Small intestine (tissue), 7 donors: Measurements from ENCODE around the gene FAM24A. TPM values are rescaled to one million over a fixed set of nuclear protein-coding genes. Genes with fewer than 3 reads are reported as not detected.
"Not testable (repeated sequence)": the region's sequence is repeated elsewhere in the genome, so short reads cannot be mapped to it uniquely, and the experiment has no call there.

Experiments
- DNase-seq, 2 donors: peaks; one replicate each; pipeline versions ENCODE4 v3.0.0 to v3.0.0-alpha.2; 2013
- FAIRE-seq: peaks from 2 replicates; lab custom pipeline; 2012; peaks lifted over from hg19 to GRCh38; lab: Jason Lieb, UNC
- H3K27ac ChIP-seq, 3 donors: one replicate each; pipeline ENCODE4 v1.5.1; 2013; ENCODE audit warnings: low read length in 2 of 3, mild to moderate bottlenecking in 2 of 3, control low read depth in 1 of 3, inconsistent platforms in 1 of 3, low read depth in 1 of 3, moderate library complexity in 1 of 3
- H3K27me3 ChIP-seq, 3 donors: one replicate each; pipeline ENCODE4 v1.6.1; 2013; ENCODE audit warnings: low read length in 3 of 3, inconsistent platforms in 1 of 3; ENCODE audit not compliant: control insufficient read depth in 3 of 3, insufficient read depth in 3 of 3
- H3K36me3 ChIP-seq, 3 donors: one replicate each; pipeline ENCODE4 v1.6.1; 2013; ENCODE audit warnings: low read length in 3 of 3, inconsistent platforms in 1 of 3, low read depth in 1 of 3, mild to moderate bottlenecking in 1 of 3, moderate library complexity in 1 of 3; ENCODE audit not compliant: control insufficient read depth in 3 of 3, insufficient read depth in 2 of 3
- H3K4me1 ChIP-seq, 3 donors: one replicate each; pipeline ENCODE4 v1.6.1; 2013; ENCODE audit warnings: low read length in 2 of 3, inconsistent platforms in 1 of 3, low read depth in 1 of 3, mild to moderate bottlenecking in 1 of 3, moderate library complexity in 1 of 3; ENCODE audit not compliant: control insufficient read depth in 3 of 3, insufficient read depth in 2 of 3
- H3K4me3 ChIP-seq, 3 donors: one replicate each; pipeline ENCODE4 v1.5.1; 2013; ENCODE audit warnings: low read length in 3 of 3, control low read depth in 1 of 3, inconsistent platforms in 1 of 3, low read depth in 1 of 3, mild to moderate bottlenecking in 1 of 3, moderate library complexity in 1 of 3
- H3K9me3 ChIP-seq, 2 donors: one replicate each; pipeline ENCODE4 v1.6.1; 2013; ENCODE audit warnings: low read depth in 1 of 2, low read length in 1 of 2; ENCODE audit not compliant: control insufficient read depth in 2 of 2, insufficient read depth in 1 of 2
- WGBS, 3 donors: extraction: QIAGEN DNeasy Blood & Tissue Kit; methylation state at CpG; one replicate each; pipeline ENCODE4 v1.1.7; 2013; 5-methylcytosine and 5-hydroxymethylcytosine counted together
- polyA plus RNA-seq, 4 donors: library from polyadenylated mRNA; stranded (reverse) in 3 of 4; unstranded in 1 of 4; fragments of 200-250 nt in 3 of 4; fragments of 120-200 nt in 1 of 4; gene quantifications; one replicate each; pipeline versions ENCODE4 v1.2.1 to v1.2.3, GENCODE V29; 2013
- donor health status: healthy with polysubstance abuse.
- donor health status: control.
- donor health status: control.
- donor health status: Bipolar disorder and iron deficiency.
- donor health status: healthy.

Gene FAM24A
- polyA plus RNA-seq, 4 donors, result not detected

GRCh38 chr10:122903861-122904260 is 6.5 kb upstream of the FAM24A start:
- not testable (repeated sequence) for H3K27me3 ChIP-seq, H3K4me1 ChIP-seq, H3K36me3 ChIP-seq, H3K4me3 ChIP-seq, H3K27ac ChIP-seq, H3K9me3 ChIP-seq, DNase-seq, FAIRE-seq
- WGBS, 3 donors, result 78 to 80% (median 78%) methylated on average over 4 of the region's 4 CpGs

GRCh38 chr10:122911889-122912484 is 1.6 kb downstream of the FAM24A start:
- WGBS, 3 donors, result 21 to 33% (median 31%) methylated on average over 5 of the region's 5 CpGs
- Histone ChIP-seq H3K4me3 (no peak overlapping the region), H3K27me3 (no peaks in the 10 kb centered on the region), H3K9me3 (peaks cover 0 to under 1% of the 10 kb centered on the region in 2 donors), H3K27ac (no peak overlapping the region), H3K36me3 (no peaks in the 10 kb centered on the region), H3K4me1 (no peaks in the 10 kb centered on the region)
- FAIRE-seq, result no peak
- DNase-seq, result peak; percentile 34 to 71

GRCh38 chr10:122915700-122916099 is 5.3 kb downstream of the FAM24A start:
- H3K27ac ChIP-seq, result no peak overlapping the region
- no peaks in the 10 kb centered on the region for H3K27me3 ChIP-seq
- no peaks in the 10 kb centered on the region for H3K36me3 ChIP-seq
- H3K4me3 ChIP-seq, result no peak overlapping the region
- FAIRE-seq, result no peak
- DNase-seq, result no peak
- WGBS, 3 donors, result 56 to 63% (median 63%) methylated on average over 2 of the region's 2 CpGs
- H3K9me3 ChIP-seq, result peaks cover 0 to 4% of the 10 kb centered on the region in 2 donors
- H3K4me1 ChIP-seq, result no peaks in the 10 kb centered on the region

- H3K9me3 ChIP-seq, result peaks cover 0 to 2% of the 10 kb centered on the region in 2 donors
- H3K36me3 ChIP-seq, result peaks cover 0 to 2% (median 0%) of the 10 kb centered on the region in 3 donors
- WGBS, 3 donors, result 96 to 100% (median 97%) methylated on average over 1 of the region's 1 CpG
- H3K27me3 ChIP-seq, result no peaks in the 10 kb centered on the region
- H3K27ac ChIP-seq, result no peak overlapping the region
- no peak overlapping the region for H3K4me3 ChIP-seq
- DNase-seq (no peak), FAIRE-seq (no peak)
- H3K4me1 ChIP-seq, result no peaks in the 10 kb centered on the region
Measured at GRCh38 chr10:122930140-122930539, 19.7 kb downstream of the FAM24A start.

GRCh38 chr10:122931088-122931906 is 20.9 kb downstream of the FAM24A start:
- Histone ChIP-seq H3K36me3 (peaks cover 0 to 2% (median 0%) of the 10 kb centered on the region in 3 donors), H3K27ac (no peak overlapping the region), H3K27me3 (no peaks in the 10 kb centered on the region), H3K4me3 (no peak overlapping the region), H3K4me1 (no peaks in the 10 kb centered on the region), H3K9me3 (peaks cover 0 to 2% of the 10 kb centered on the region in 2 donors)
- WGBS, 3 donors, result 76 to 82% (median 78%) methylated on average over 6 of the region's 6 CpGs
- FAIRE-seq, result no peak
- DNase-seq, result no peak

- H3K4me3 ChIP-seq, result no peak overlapping the region
- FAIRE-seq (no peak), DNase-seq (no peak)
- H3K27me3 ChIP-seq, result no peaks in the 10 kb centered on the region
- H3K4me1 ChIP-seq, result no peaks in the 10 kb centered on the region
- H3K27ac ChIP-seq, result no peak overlapping the region
- 97 to 98% (median 98%) methylated on average over 1 of the region's 1 CpG for WGBS, 3 donors
- H3K36me3 ChIP-seq, result peaks cover 0 to 6% (median 2%) of the 10 kb centered on the region in 3 donors
- no peaks in the 10 kb centered on the region for H3K9me3 ChIP-seq
Measured at GRCh38 chr10:122939133-122939855, 28.9 kb downstream of the FAM24A start.

- Histone ChIP-seq H3K27me3 (no peaks in the 10 kb centered on the region), H3K4me3 (no peak overlapping the region), H3K4me1 (no peaks in the 10 kb centered on the region), H3K9me3 (no peaks in the 10 kb centered on the region), H3K27ac (no peak overlapping the region), H3K36me3 (peaks cover 0 to 6% (median 2%) of the 10 kb centered on the region in 3 donors)
- WGBS, 3 donors, result 78 to 93% (median 88%) methylated on average over 1 of the region's 1 CpG
- DNase-seq, result no peak
- no peak for FAIRE-seq
Measured at GRCh38 chr10:122939856-122940543, 29.6 kb downstream of the FAM24A start.

- H3K36me3 ChIP-seq, result peaks cover 0 to 3% (median 2%) of the 10 kb centered on the region in 3 donors
- H3K4me1 ChIP-seq, result peaks cover 0 to 3% (median under 1%) of the 10 kb centered on the region in 3 donors
- peaks cover 0 to under 1% of the 10 kb centered on the region in 2 donors for H3K9me3 ChIP-seq
- FAIRE-seq, result no peak
- H3K27ac ChIP-seq, result no peak overlapping the region
- H3K4me3 ChIP-seq, result no peak overlapping the region
- no peak for DNase-seq
- WGBS, 3 donors, result 95 to 98% (median 96%) methylated on average over 3 of the region's 3 CpGs
- H3K27me3 ChIP-seq, result no peaks in the 10 kb centered on the region
Measured at GRCh38 chr10:122949296-122949695, 38.9 kb downstream of the FAM24A start.
